GM23248 (cell line): ENCODE measurements around the gene MAD2L2. TPM values are rescaled to one million over a fixed set of nuclear protein-coding genes. Genes with fewer than 3 reads are reported as not detected.

Experiments used
- DNase-seq: peaks from one replicate; pipeline ENCODE4 v3.0.0-alpha.2; 2015
- H2AFZ ChIP-seq: fragments of 200-600 bp; sonication (generic); 2 replicates; pipeline ENCODE4 v1.6.1; 2016; ENCODE audit warnings: antibody characterized with exemption
- H3F3A ChIP-seq: fragments of 200-600 bp; sonication (generic); 2 replicates; pipeline ENCODE4 v1.6.1; 2016; ENCODE audit warnings: mild to moderate bottlenecking, antibody characterized with exemption, mixed run types; ENCODE audit not compliant: insufficient read depth
- H3K27ac ChIP-seq: fragments of 200-600 bp; sonication (generic); 2 replicates; pipeline ENCODE4 v1.5.1; 2016; ENCODE audit warnings: mild to moderate bottlenecking
- H3K27me3 ChIP-seq: fragments of 200-600 bp; sonication (generic); replicated peaks from 2 replicates; pipeline ENCODE4 v1.6.1; 2016; ENCODE audit warnings: mild to moderate bottlenecking; ENCODE audit not compliant: insufficient read depth
- H3K36me3 ChIP-seq: fragments of 200-600 bp; sonication (generic); 2 replicates; pipeline ENCODE4 v1.6.1; 2016; ENCODE audit warnings: low read depth, mild to moderate bottlenecking
- H3K4me1 ChIP-seq: fragments of 200-600 bp; sonication (generic); 2 replicates; pipeline ENCODE4 v1.6.1; 2016; ENCODE audit warnings: mild to moderate bottlenecking; ENCODE audit not compliant: insufficient read depth
- H3K4me2 ChIP-seq: fragments of 200-600 bp; sonication (generic); one replicate; pipeline ENCODE4 v1.6.1; 2016; ENCODE audit warnings: mild to moderate bottlenecking; ENCODE audit not compliant: unreplicated experiment
- H3K4me3 ChIP-seq: fragments of 200-600 bp; sonication (generic); 2 replicates; pipeline ENCODE4 v1.5.1; 2016; ENCODE audit warnings: mild to moderate bottlenecking
- H3K79me2 ChIP-seq: fragments of 200-600 bp; sonication (generic); 2 replicates; pipeline ENCODE4 v1.6.1; 2016; ENCODE audit warnings: mild to moderate bottlenecking; ENCODE audit not compliant: insufficient read depth
- H3K9ac ChIP-seq: fragments of 200-600 bp; sonication (generic); 2 replicates; pipeline ENCODE4 v1.6.1; 2016; ENCODE audit warnings: mild to moderate bottlenecking
- H3K9me2 ChIP-seq: fragments of 200-600 bp; sonication (generic); 2 replicates; pipeline ENCODE4 v1.6.1; 2016; ENCODE audit warnings: mixed run types, mild to moderate bottlenecking, moderate library complexity; ENCODE audit not compliant: insufficient read depth
- H3K9me3 ChIP-seq: fragments of 200-600 bp; sonication (generic); one replicate; pipeline ENCODE4 v1.6.1; 2017; ENCODE audit warnings: low read depth
- H4K20me1 ChIP-seq: fragments of 200-600 bp; sonication (generic); 2 replicates; pipeline ENCODE4 v1.6.0; 2016; ENCODE audit not compliant: insufficient read depth
- EZH2 ChIP-seq: fragments of 200-600 bp; sonication (generic); IDR thresholded peaks from 2 replicates; pipeline ENCODE4 v1.6.1; 2018; ENCODE audit warnings: antibody characterized with exemption, mild to moderate bottlenecking; ENCODE audit not compliant: insufficient read depth, poor library complexity, severe bottlenecking
- EZH2phosphoT487 ChIP-seq: fragments of 200-600 bp; sonication (generic); IDR thresholded peaks from 2 replicates; pipeline ENCODE4 v1.6.1; 2018; ENCODE audit warnings: antibody characterized with exemption, moderate library complexity, mild to moderate bottlenecking, low read depth; ENCODE audit not compliant: insufficient read depth
- WGBS, 2 experiments: methylation state at CpG; one replicate each; pipeline ENCODE4 v1.1.6; 2015 to 2017; ENCODE audit warnings: low lambda C conversion rate in 2 of 2, low coverage in 1 of 2; ENCODE audit errors: missing lambda C conversion rate in 2 of 2; 5-methylcytosine and 5-hydroxymethylcytosine counted together
- in situ Hi-C: fragments of 300-500 bp; cut with MboI; formaldehyde crosslinking; loops from 2 replicates; pipeline ENCODE4 v1.15.0; 2020
- polyA plus RNA-seq: library from polyadenylated mRNA; unstranded; fragments of >200 nt; fragmentation: Nextera tagmentation; extraction: Ambion mirVana; gene quantifications from 2 replicates; pipeline ENCODE4 v1.2.1, GENCODE V29; 2016
- total RNA-seq: library from RNA; depleted of rRNA; stranded (reverse); fragments of >200 nt; shearing (Covaris generic); gene quantifications from 2 replicates; pipeline ENCODE4 v1.2.3, GENCODE V29; 2014

MAD2L2 gene
- total and polyA plus RNA-seq, 2 experiments from 2014 or later: 61.2 to 70.6 TPM

- Histone ChIP-seq H3K9me2 (no peaks in the 10 kb centered on the region), H4K20me1 (no peaks in the 10 kb centered on the region), H3K36me3 (no peaks in the 10 kb centered on the region), H3K27ac (no peak overlapping the region), H3K4me3 (no peak overlapping the region), H3F3A (no peaks in the 10 kb centered on the region), H3K4me2 (no peak overlapping the region), H2AFZ (no peak overlapping the region), H3K27me3 (peaks cover 16% of the 10 kb centered on the region), H3K79me2 (no peaks in the 10 kb centered on the region), H3K4me1 (no peaks in the 10 kb centered on the region), H3K9me3 (no peaks in the 10 kb centered on the region), H3K9ac (no peak overlapping the region)
- no peak for DNase-seq
- in situ Hi-C loops: loop anchor here (10.0 kb wide), 2 partner anchors 395 to 605 kb away; no protein-coding TSS in a partner anchor
- TF ChIP-seq EZH2: no peak
- TF ChIP-seq EZH2phosphoT487: no peak
- WGBS, 2 experiments: 70 to 79% methylated on average over 4 of the region's 4 CpGs
Observed at GRCh38 chr1:11639372-11639771, 41.6 kb downstream of the MAD2L2 start.

DNA sequence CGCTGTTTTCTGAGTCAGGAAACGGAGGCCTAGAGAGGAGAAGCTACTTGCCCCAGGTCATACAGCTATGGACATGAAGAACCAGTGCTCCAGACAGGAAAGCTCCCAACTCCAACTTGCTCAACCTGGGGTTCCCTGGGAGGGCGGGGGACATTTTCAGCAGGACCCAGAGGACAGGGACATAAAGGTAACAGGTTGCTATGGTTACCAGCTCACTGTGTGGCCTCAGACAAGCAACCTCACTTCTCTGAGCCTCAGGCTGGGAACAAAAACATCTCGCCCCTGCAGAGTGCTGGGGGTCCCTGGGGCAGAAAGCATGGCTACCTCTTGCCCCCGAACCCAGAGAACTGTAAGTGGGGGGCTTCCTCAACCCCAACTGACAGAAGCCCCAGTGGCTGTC is 42.8 kb downstream of the MAD2L2 start:
- Histone ChIP-seq H3K27me3 (peaks cover 16% of the 10 kb centered on the region), H3K27ac (no peak overlapping the region), H3K4me3 (no peak overlapping the region), H3F3A (no peaks in the 10 kb centered on the region), H4K20me1 (no peaks in the 10 kb centered on the region), H3K36me3 (no peaks in the 10 kb centered on the region), H3K9me2 (no peaks in the 10 kb centered on the region), H3K79me2 (no peaks in the 10 kb centered on the region), H2AFZ (no peak overlapping the region), H3K9me3 (no peaks in the 10 kb centered on the region), H3K4me1 (no peaks in the 10 kb centered on the region), H3K4me2 (no peak overlapping the region), H3K9ac (no peak overlapping the region)
- 9 to 14% methylated on average over 5 of the region's 5 CpGs for WGBS, 2 experiments
- DNase-seq: no peak
- TF ChIP-seq EZH2 (no peak), EZH2phosphoT487 (no peak)
- in situ Hi-C loops: loop anchor here (10.0 kb wide), 2 partner anchors 393 to 603 kb away; no protein-coding TSS in a partner anchor

DNA sequence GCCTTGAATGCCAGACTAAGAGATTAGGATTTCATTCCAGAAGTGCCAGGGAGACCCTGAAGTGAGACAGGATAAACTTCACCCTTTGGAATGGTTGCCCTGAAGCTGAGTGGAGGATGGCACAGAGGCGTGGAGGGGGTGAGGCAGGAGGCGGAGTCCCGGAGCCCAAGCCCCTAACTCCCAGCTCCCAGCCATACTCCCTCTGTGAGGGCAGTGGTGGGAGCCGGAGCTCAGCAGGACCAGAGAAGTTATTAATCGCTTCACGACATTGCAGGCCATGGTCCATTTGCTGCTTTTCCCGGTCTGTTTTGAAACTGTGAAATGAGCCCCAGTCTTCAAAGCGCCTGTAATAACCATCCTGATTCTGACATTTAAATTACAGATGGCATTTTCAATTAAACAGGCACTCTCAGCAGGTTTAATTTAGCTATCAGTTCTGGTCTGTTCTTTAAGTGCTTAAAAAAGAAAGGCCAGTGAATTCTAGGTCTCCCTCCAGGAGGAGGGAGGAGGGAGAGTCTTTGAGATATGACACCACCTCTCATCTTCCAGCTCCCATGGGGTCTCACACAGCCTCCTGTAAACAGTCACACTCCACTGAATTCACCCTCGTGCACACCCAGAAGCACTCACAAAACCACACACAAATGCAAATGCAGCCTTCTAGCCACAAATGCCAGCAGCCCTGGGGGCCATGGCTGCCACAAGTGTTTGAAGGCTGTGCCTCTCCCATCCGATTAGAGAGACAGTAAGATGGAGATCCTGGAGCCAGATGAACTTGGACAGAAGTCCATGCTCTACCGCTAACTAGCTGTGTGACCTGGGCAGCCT is 46.4 kb downstream of the MAD2L2 start:
- H2AFZ ChIP-seq: no peak overlapping the region
- no peak for DNase-seq
- no peak overlapping the region for H3K27ac ChIP-seq
- WGBS, 2 experiments: 53 to 60% methylated on average over 11 of the region's 11 CpGs
- no peaks in the 10 kb centered on the region for H3K79me2 ChIP-seq
- H3K4me1 ChIP-seq: no peaks in the 10 kb centered on the region
- no peaks in the 10 kb centered on the region for H3K9me2 ChIP-seq
- TF ChIP-seq EZH2 (no peak), EZH2phosphoT487 (no peak)
- H3K36me3 ChIP-seq: no peaks in the 10 kb centered on the region
- no peaks in the 10 kb centered on the region for H3K9me3 ChIP-seq
- H3K4me3 ChIP-seq: no peak overlapping the region
- H3K27me3 ChIP-seq: peaks cover 15% of the 10 kb centered on the region
- H3F3A ChIP-seq: no peaks in the 10 kb centered on the region
- no peaks in the 10 kb centered on the region for H4K20me1 ChIP-seq
- in situ Hi-C loops: loop anchor here (10.0 kb wide), 2 partner anchors 390 to 600 kb away; no protein-coding TSS in a partner anchor
- H3K9ac ChIP-seq: no peak overlapping the region
- no peak overlapping the region for H3K4me2 ChIP-seq

DNA sequence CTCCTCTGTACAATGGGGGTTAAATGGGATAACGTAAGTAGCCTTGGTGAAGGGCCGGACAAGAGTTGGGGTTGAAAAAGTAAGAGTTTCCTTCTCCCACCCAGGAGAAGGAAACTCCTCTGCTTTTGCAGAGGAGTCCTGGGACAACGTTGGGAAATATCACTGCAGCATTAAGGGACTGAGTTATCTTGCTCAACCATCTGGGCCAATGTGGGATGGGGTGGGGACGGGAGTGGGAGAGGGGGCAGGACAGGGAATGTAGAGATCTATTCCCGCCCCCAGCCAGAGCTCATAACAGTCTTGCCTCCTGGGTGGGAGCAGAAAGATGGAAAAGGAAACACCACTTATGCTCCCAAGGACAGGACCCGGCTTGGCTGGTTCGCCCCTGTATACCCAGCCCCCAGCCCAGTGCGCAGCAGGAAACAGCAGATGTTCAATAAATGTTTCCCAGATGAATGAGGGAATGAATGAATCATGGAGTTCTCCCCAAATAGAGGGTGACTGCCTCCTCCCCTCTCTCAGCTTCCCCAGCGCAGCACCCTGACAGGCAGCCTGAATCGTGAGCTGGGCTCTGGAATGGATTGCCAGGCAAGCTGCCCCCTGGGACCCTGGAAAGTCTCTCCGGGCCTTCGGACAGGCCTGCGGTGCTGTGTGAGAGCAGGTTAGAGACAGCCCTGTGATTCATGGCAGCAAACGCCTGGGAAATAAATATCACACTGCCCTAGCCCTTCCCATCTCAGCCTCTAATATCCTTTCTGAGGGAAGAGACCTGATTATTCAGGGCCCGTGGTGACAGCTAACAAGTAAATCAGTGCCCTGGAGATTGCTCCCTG is 51.5 kb downstream of the MAD2L2 start:
- H3K9me2 ChIP-seq: no peaks in the 10 kb centered on the region
- TF ChIP-seq EZH2phosphoT487: no peak
- TF ChIP-seq EZH2: no peak
- no peak overlapping the region for H2AFZ ChIP-seq
- no peak overlapping the region for H3K4me2 ChIP-seq
- H3K36me3 ChIP-seq: no peaks in the 10 kb centered on the region
- H3K4me3 ChIP-seq: no peak overlapping the region
- no peaks in the 10 kb centered on the region for H3K4me1 ChIP-seq
- no peaks in the 10 kb centered on the region for H4K20me1 ChIP-seq
- in situ Hi-C loops: loop anchor here (10.0 kb wide), 2 partner anchors 385 to 595 kb away; no protein-coding TSS in a partner anchor
- WGBS, 2 experiments: 1 to 6% methylated on average over 14 to 15 of the region's 15 CpGs
- no peak for DNase-seq
- H3K27me3 ChIP-seq: peaks cover 3% of the 10 kb centered on the region
- H3K79me2 ChIP-seq: no peaks in the 10 kb centered on the region
- no peak overlapping the region for H3K9ac ChIP-seq
- H3K27ac ChIP-seq: no peak overlapping the region
- H3K9me3 ChIP-seq: no peaks in the 10 kb centered on the region
- no peaks in the 10 kb centered on the region for H3F3A ChIP-seq
